ENCODE measurements around the gene TMEM259. TPM values are rescaled to one million over a fixed set of nuclear protein-coding genes. Genes with fewer than 3 reads are reported as not detected.
A peak's percentile ranks its signal among the peaks of the same experiment; 100 is the strongest.

The TMEM259 gene
- total RNA-seq, 2 experiments from 2014 or later, result 388 to 390 TPM

DNA sequence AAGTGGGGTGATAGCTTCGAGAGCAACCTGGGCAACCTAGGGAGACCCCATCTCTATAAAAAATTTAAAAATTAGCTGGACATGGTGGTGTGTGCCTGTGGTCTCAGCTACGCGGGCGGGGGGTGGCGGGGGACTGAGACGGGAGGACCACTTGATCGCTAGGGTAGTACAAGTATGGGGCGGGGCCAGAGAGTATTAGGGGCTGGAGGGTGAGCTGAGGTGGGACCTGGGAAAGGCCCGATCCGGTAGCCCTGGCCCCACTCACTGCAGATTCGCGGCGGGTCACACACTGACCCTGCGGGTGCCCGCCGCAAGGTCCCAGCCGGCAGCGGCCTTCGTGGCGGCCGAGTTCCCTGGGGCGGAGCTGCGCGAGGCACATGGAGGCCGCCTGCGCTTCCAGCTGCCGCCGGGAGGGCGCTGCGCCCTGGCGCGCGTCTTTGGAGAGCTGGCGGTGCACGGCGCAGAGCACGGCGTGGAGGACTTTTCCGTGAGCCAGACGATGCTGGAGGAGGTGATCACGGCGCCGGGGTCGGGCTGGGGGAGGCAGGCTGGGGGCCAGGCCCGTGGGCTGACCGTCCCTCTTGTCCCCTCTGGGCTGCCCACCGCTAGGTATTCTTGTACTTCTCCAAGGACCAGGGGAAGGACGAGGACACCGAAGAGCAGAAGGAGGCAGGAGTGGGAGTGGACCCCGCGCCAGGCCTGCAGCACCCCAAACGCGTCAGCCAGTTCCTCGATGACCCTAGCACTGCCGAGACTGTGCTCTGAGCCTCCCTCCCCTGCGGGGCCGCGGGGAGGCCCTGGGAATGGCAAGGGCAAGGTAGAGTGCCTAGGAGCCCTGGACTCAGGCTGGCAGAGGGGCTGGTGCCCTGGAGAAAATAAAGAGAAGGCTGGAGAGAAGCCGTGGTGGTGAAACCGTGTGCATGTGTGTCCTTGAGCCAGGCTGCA is 44.0 kb upstream of the TMEM259 start:
- Mint-ChIP-seq H3K4me1 (ENCODE audit: low read depth) (peaks cover 54% of the 10 kb centered on the region), H3K27me3 (no peaks in the 10 kb centered on the region), H3K9me3 (no peaks in the 10 kb centered on the region), H3K4me3 (peak overlapping the region; percentile 90), H3K36me3 (ENCODE audit: low read depth) (peaks cover 29% of the 10 kb centered on the region), H3K27ac (peak overlapping the region; percentile 96)
- H3K4me3 ChIP-seq (ENCODE audit: low read length), result no peak overlapping the region
- POLR2A ChIA-PET, result interaction anchor here (0.6 to 21.0 kb wide), 13 partner anchors 17 to 878 kb away, joined by 3 to 1253 read pairs (median 4); partner anchors contain the start of genes ABCA7, CNN2, FAM174C and RNU6-2
- peak overlapping the region in 1 of 2 donors; percentile 98 for H3K27ac ChIP-seq (ENCODE audit: low read depth in 1 of 2, low read length in 2 of 2)
- intact Hi-C loops (cut with DNase I, micrococcal nuclease), result loop anchor here (5.0 kb wide), 3 partner anchors 37 to 127 kb away; partner anchors contain the start of genes GPX4 (in 2 of the 2), RNU6-2 (in 1 of the 2) and TMEM259 (in 1 of the 2)
- CTCF ChIA-PET, result interaction anchor here (0.6 to 2.3 kb wide), 21 partner anchors 11 to 127 kb away, joined by 3 to 42 read pairs (median 4); partner anchors contain the start of genes ABCA7, RNU6-2 and TMEM259
- H3K9me3 ChIP-seq (ENCODE audit: control insufficient read depth in 1 of 2, insufficient read depth in 1 of 2, low read length in 2 of 2), result no peaks in the 10 kb centered on the region
- TF ChIP-seq, protein P1, sequence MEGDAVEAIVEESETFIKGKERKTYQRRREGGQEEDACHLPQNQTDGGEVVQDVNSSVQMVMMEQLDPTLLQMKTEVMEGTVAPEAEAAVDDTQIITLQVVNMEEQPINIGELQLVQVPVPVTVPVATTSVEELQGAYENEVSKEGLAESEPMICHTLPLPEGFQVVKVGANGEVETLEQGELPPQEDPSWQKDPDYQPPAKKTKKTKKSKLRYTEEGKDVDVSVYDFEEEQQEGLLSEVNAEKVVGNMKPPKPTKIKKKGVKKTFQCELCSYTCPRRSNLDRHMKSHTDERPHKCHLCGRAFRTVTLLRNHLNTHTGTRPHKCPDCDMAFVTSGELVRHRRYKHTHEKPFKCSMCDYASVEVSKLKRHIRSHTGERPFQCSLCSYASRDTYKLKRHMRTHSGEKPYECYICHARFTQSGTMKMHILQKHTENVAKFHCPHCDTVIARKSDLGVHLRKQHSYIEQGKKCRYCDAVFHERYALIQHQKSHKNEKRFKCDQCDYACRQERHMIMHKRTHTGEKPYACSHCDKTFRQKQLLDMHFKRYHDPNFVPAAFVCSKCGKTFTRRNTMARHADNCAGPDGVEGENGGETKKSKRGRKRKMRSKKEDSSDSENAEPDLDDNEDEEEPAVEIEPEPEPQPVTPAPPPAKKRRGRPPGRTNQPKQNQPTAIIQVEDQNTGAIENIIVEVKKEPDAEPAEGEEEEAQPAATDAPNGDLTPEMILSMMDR (IDR thresholded peaks at IDR 0.05), result peak; percentile 78
- peaks cover 62% of the 10 kb centered on the region for H3K4me1 ChIP-seq (ENCODE audit: insufficient read depth, low read length)
- ATAC-seq (ENCODE audit: poor library complexity) (peak; percentile 37), DNase-seq (peak in 12 of 14 experiments; percentile 53 to 90 (median 70))
- no peaks in the 10 kb centered on the region for H3K27me3 ChIP-seq (ENCODE audit: control insufficient read depth in 1 of 2, insufficient read depth in 2 of 2, low read length in 2 of 2)
- H3K36me3 ChIP-seq (ENCODE audit: insufficient read depth, low read length), result peaks cover 30% of the 10 kb centered on the region

DNA sequence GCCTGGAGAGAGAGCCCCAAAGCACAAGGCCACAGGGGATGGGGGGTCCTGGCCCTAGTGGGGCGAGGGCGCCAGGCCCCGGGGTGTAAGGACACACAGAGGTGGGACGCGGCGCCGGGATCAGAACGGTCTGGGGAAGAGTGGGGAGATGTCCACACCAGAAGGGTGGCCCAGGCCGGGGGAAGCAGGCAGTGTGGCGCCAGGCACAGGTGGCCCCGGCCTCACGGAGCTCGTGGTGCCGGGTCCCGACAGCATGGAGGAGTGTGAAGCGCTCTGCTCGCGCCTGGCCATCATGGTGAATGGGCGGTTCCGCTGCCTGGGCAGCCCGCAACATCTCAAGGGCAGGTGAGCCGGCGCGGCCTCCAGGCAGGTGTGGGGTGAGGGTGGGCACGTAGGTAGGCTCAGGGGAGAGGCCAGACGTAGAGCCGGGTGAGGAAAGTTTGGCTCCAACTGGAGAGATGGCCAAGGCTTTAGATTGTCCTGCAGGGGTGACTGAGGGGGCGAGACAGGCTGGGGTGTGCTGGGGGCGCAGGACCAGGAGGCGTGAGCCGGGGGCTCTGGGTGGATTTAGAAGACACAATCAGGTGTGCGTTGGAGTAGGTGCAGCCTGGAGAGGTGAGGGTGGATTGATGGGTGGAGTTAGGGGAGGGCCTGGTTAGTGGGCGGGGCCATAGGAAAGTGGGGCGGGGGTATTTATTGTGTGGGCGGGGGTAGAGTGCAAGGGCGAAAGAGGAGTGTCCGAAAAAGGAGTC is 43.2 kb upstream of the TMEM259 start:
- peak overlapping the region; percentile 96 for H3K27ac Mint-ChIP-seq
- intact Hi-C loops (cut with DNase I, micrococcal nuclease), result no loop called here
- Histone ChIP-seq H3K4me1 (ENCODE audit: insufficient read depth, low read length) (peaks cover 54% of the 10 kb centered on the region), H3K36me3 (ENCODE audit: insufficient read depth, low read length) (peaks cover 21% of the 10 kb centered on the region), H3K4me3 (ENCODE audit: low read length) (no peak overlapping the region), H3K27ac (ENCODE audit: low read depth in 1 of 2, low read length in 2 of 2) (no peak overlapping the region), H3K27me3 (ENCODE audit: control insufficient read depth in 1 of 2, insufficient read depth in 2 of 2, low read length in 2 of 2) (no peaks in the 10 kb centered on the region), H3K9me3 (ENCODE audit: control insufficient read depth in 1 of 2, insufficient read depth in 1 of 2, low read length in 2 of 2) (no peaks in the 10 kb centered on the region)
- no peaks in the 10 kb centered on the region for H3K9me3 Mint-ChIP-seq
- peaks cover 27% of the 10 kb centered on the region for H3K36me3 Mint-ChIP-seq (ENCODE audit: low read depth)
- ChIA-PET POLR2A (interaction anchor here (0.6 to 21.0 kb wide), 11 partner anchors 18 to 878 kb away, joined by 3 to 1253 read pairs (median 4); partner anchors contain the start of genes ABCA7, CNN2 and FAM174C), CTCF (interaction anchor here (0.6 to 2.3 kb wide), 18 partner anchors 10 to 122 kb away, joined by 3 to 42 read pairs (median 5); partner anchors contain the start of genes ABCA7, RNU6-2 and TMEM259)
- ATAC-seq (ENCODE audit: poor library complexity), result no peak
- peak in 1 of 14 experiments; percentile 56 for DNase-seq
- TF ChIP-seq, protein P1 (IDR thresholded peaks at IDR 0.05), result no peak
- H3K27me3 Mint-ChIP-seq, result no peaks in the 10 kb centered on the region
- peaks cover 46% of the 10 kb centered on the region for H3K4me1 Mint-ChIP-seq (ENCODE audit: low read depth)
- peak overlapping the region; percentile 66 for H3K4me3 Mint-ChIP-seq

Data from CD4-positive, alpha-beta T cell (primary cell).